ENCODE measurements around the gene RPS15. TPM values are rescaled to one million over a fixed set of nuclear protein-coding genes. Genes with fewer than 3 reads are reported as not detected.

Gene RPS15
- total and polyA plus RNA-seq, 9 of the 15 experiments (the other 6 are each of a cell fraction or from before 2014, with no cell fraction given) = 605 to 2,791 (median 957) TPM

GRCh38 chr19:1401138-1401888 lies 36.9 kb upstream of the RPS15 start, which contains the start of gene GAMT (continued):
- no peak for TF ChIP-seq MEF2A (IDR thresholded peaks at IDR 0.05; ENCODE audit: control insufficient read depth, low read depth, low read length)
- TF ChIP-seq HOXB6 (CRISPR knock-in tag; IDR thresholded peaks at IDR 0.05; ENCODE audit: borderline replicate concordance) = no peak
- TF ChIP-seq CHCHD3 (CRISPR knock-in tag; IDR thresholded peaks at IDR 0.05) = no peak
- no peak for TF ChIP-seq FOXK1 (CRISPR knock-in tag; IDR thresholded peaks at IDR 0.05; ENCODE audit: borderline replicate concordance)
- TF ChIP-seq ZNF696 (CRISPR knock-in tag; conservative IDR thresholded peaks at IDR 0.05) = no peak
- no peak for TF ChIP-seq POLR3G (IDR thresholded peaks at IDR 0.05; ENCODE audit: extremely low read depth, insufficient read length, insufficient replicate concordance)
- TF ChIP-seq TAF1 (IDR thresholded peaks at IDR 0.05; ENCODE audit: control insufficient read depth, extremely low read depth, insufficient read depth, low read length, severe bottlenecking) = no peak
- TF ChIP-seq ZNF124 (CRISPR knock-in tag; IDR thresholded peaks at IDR 0.05) = no peak
- TF ChIP-seq PPARD (CRISPR knock-in tag; IDR thresholded peaks at IDR 0.05) = no peak
- TF ChIP-seq FOXK2 (conservative IDR thresholded peaks at IDR 0.05 in 1 of 2, IDR thresholded peaks at IDR 0.05 in 1 of 2; ENCODE audit: low read depth in 2 of 2) = no peak
- no peak for TF ChIP-seq ZFP30 (CRISPR knock-in tag; IDR thresholded peaks at IDR 0.05; ENCODE audit: borderline replicate concordance)
- no peak for TF ChIP-seq MBD2 (IDR thresholded peaks at IDR 0.05; ENCODE audit: borderline replicate concordance, low read depth)
- TF ChIP-seq CBFB (CRISPR knock-in tag; IDR thresholded peaks at IDR 0.05) = no peak
- TF ChIP-seq SFPQ (IDR thresholded peaks at IDR 0.05; ENCODE audit: low read depth, low read length) = no peak
- TF ChIP-seq SAFB (IDR thresholded peaks at IDR 0.05; ENCODE audit: borderline replicate concordance, low read depth, low read length) = peak; percentile 74
- TF ChIP-seq GTF2E2 (tag; IDR thresholded peaks at IDR 0.05) = no peak
- TF ChIP-seq ZC3H11A (IDR thresholded peaks at IDR 0.05; ENCODE audit: low read depth, low read length) = no peak
- TF ChIP-seq ZMIZ1 (IDR thresholded peaks at IDR 0.05; ENCODE audit: low read depth in 2 of 2, low read length in 2 of 2) = no peak
- TF ChIP-seq KLF6 (CRISPR knock-in tag; IDR thresholded peaks at IDR 0.05; ENCODE audit: borderline replicate concordance) = no peak
- TF ChIP-seq CSDE1 (IDR thresholded peaks at IDR 0.05) = no peak

Measured in K562 (cell line).